Common myeloid progenitor, CD34-positive (primary cell): Measurements from ENCODE around the gene ST7.
"Not testable (repeated sequence)": the region's sequence is repeated elsewhere in the genome, so short reads cannot be mapped to it uniquely, and the experiment has no call there.

Source experiments
- CTCF ChIA-PET: fragments of 350-600 bp; sonication (Branson Sonifier 250); formaldehyde crosslinking; loops from one replicate; lab custom pipeline; 2021; ENCODE audit warnings: antibody characterized with exemption; lab: Charles Lee
- POLR2A ChIA-PET: fragments of 350-600 bp; sonication (Branson Sonifier 250); formaldehyde crosslinking; loops from one replicate; lab custom pipeline; 2021; ENCODE audit warnings: antibody characterized with exemption; lab: Charles Lee
- DNase-seq, 3 donors: peaks; one replicate each; pipeline versions ENCODE4 v3.0.0 to v3.0.0-alpha.2; 2013
- H3K27ac ChIP-seq, 2 experiments: 1 replicate in 1 of 2; 2 replicates in 1 of 2; pipeline ENCODE4 v1.7.0; 2013; ENCODE audit warnings: inconsistent platforms in 2 of 2, low read length in 2 of 2, mild to moderate bottlenecking in 2 of 2, low read depth in 1 of 2, moderate library complexity in 1 of 2; ENCODE audit not compliant: severe bottlenecking in 2 of 2, insufficient read depth in 1 of 2, poor library complexity in 1 of 2
- H3K27me3 ChIP-seq, 5 experiments: replicated peaks in 2 of 5; 1 replicate in 3 of 5; 2 replicates in 2 of 5; pipeline versions ENCODE4 v1.6.1 to v1.7.0; 2013; ENCODE audit warnings: low read length in 4 of 5, mild to moderate bottlenecking in 2 of 5, moderate library complexity in 2 of 5, inconsistent platforms in 1 of 5; ENCODE audit not compliant: insufficient read depth in 5 of 5, control insufficient read depth in 4 of 5
- H3K36me3 ChIP-seq, 4 experiments: 1 replicate in 2 of 4; 2 replicates in 2 of 4; pipeline versions ENCODE4 v1.6.1 to v1.7.0; 2013; ENCODE audit warnings: low read length in 3 of 4, control low read depth in 1 of 4, mild to moderate bottlenecking in 1 of 4; ENCODE audit not compliant: control insufficient read depth in 4 of 4, insufficient read depth in 4 of 4
- H3K4me1 ChIP-seq, 4 experiments: 1 replicate in 3 of 4; 2 replicates in 1 of 4; pipeline versions ENCODE4 v1.6.1 to v1.7.1; 2013; ENCODE audit warnings: low read length in 3 of 4, mild to moderate bottlenecking in 3 of 4, control low read depth in 1 of 4, inconsistent platforms in 1 of 4, moderate library complexity in 1 of 4; ENCODE audit not compliant: control insufficient read depth in 4 of 4, insufficient read depth in 4 of 4; ENCODE audit errors: control extremely low read depth in 1 of 4
- H3K4me3 ChIP-seq, 7 experiments: 1 replicate in 4 of 7; 2 replicates in 3 of 7; pipeline versions ENCODE4 v1.5.1 to v1.7.0; 2013; ENCODE audit warnings: mild to moderate bottlenecking in 7 of 7, low read length in 6 of 7, moderate library complexity in 6 of 7, inconsistent platforms in 2 of 7, low read depth in 2 of 7, control low read depth in 1 of 7; ENCODE audit not compliant: insufficient read depth in 4 of 7, control insufficient read depth in 1 of 7; ENCODE audit errors: extremely low read depth in 1 of 7
- H3K9me3 ChIP-seq, 5 experiments: 1 replicate in 4 of 5; 2 replicates in 1 of 5; pipeline versions ENCODE4 v1.6.1 to v1.7.1; 2013; ENCODE audit warnings: low read length in 4 of 5, mild to moderate bottlenecking in 2 of 5, inconsistent platforms in 1 of 5, low read depth in 1 of 5, moderate library complexity in 1 of 5; ENCODE audit not compliant: control insufficient read depth in 4 of 5, insufficient read depth in 2 of 5; ENCODE audit errors: control extremely low read depth in 1 of 5
- WGBS: methylation state at CpG from one replicate; pipeline ENCODE4 v1.1.5; 2013; ENCODE audit not compliant: insufficient coverage; 5-methylcytosine and 5-hydroxymethylcytosine counted together

The ST7 gene

DNA sequence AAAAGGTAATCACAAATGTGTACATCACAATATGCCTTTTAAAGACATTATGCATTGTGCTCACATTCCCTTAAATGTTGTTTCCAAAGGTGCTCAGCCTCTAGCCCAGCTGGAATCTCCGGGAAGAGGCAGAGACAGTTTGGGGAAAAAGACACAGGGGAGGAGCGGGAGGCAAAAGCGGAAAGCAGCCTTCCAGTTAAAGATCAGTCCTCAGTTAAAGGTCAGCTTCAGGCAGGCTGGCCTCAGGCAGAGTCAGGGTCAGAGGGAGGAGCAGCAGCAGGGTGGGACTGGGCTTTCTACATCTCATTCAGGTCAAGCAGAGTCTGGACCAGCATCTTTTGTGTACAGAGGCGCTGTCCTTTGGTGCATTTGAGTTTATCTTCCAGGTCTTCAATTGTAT, 18.6 kb downstream of the ST7 start:
- POLR2A ChIA-PET = no interaction called here
- Histone ChIP-seq H3K4me3 (no peak overlapping the region), H3K9me3 (no peaks in the 10 kb centered on the region), H3K27ac (peak overlapping the region in 1 of 2 experiments; percentile 58), H3K27me3 (no peaks in the 10 kb centered on the region), H3K36me3 (peaks cover 0 to 4% (median under 1%) of the 10 kb centered on the region in 4 experiments), H3K4me1 (peaks cover 0 to 19% (median 9%) of the 10 kb centered on the region in 4 experiments)
- CTCF ChIA-PET = interaction anchor here (0.6 to 4.6 kb wide), 10 partner anchors 10 to 591 kb away, joined by 3 to 22 read pairs (median 3); no protein-coding TSS in a partner anchor
- 96% methylated on average over 4 of the region's 4 CpGs for WGBS
- no peak for DNase-seq

- H3K36me3 ChIP-seq, POLR2A ChIA-PET, DNase-seq, H3K27ac ChIP-seq, H3K4me3 ChIP-seq, H3K9me3 ChIP-seq, H3K27me3 ChIP-seq, CTCF ChIA-PET: not testable (repeated sequence)
- peaks cover 0 to 12% (median 7%) of the 10 kb centered on the region in 4 experiments for H3K4me1 ChIP-seq
- 100% methylated on average over 2 of the region's 3 CpGs for WGBS
These were observed 21.7 kb downstream of the ST7 start for GRCh38 chr7:116975024-116975423.

- no CpG with 5 or more reads among the region's 1 CpG for WGBS
- no peaks in the 10 kb centered on the region for H3K27me3 ChIP-seq
- no peak overlapping the region for H3K27ac ChIP-seq
- CTCF ChIA-PET = interaction anchor here (1.6 kb wide), 1 partner anchor 146 kb away, joined by 3 read pairs; no protein-coding TSS in a partner anchor
- H3K4me3 ChIP-seq = no peak overlapping the region
- POLR2A ChIA-PET = no interaction called here
- no peaks in the 10 kb centered on the region for H3K9me3 ChIP-seq
- no peaks in the 10 kb centered on the region for H3K4me1 ChIP-seq
- H3K36me3 ChIP-seq = peaks cover 0 to 4% (median under 1%) of the 10 kb centered on the region in 4 experiments
- DNase-seq = no peak
These were observed 23.9 kb downstream of the ST7 start for GRCh38 chr7:116977172-116977571.

GRCh38 chr7:116978006-116978405, 24.7 kb downstream of the ST7 start:
- WGBS = no CpG with 5 or more reads among the region's 1 CpG
- Histone ChIP-seq H3K36me3 (peaks cover 0 to 4% (median 0%) of the 10 kb centered on the region in 4 experiments), H3K4me1 (no peaks in the 10 kb centered on the region), H3K4me3 (no peak overlapping the region), H3K9me3 (no peaks in the 10 kb centered on the region), H3K27ac (no peak overlapping the region), H3K27me3 (no peaks in the 10 kb centered on the region)
- POLR2A ChIA-PET = no interaction called here
- CTCF ChIA-PET = interaction anchor here (1.3 to 1.6 kb wide), 2 partner anchors 13 to 145 kb away, joined by 3 read pairs; no protein-coding TSS in a partner anchor
- DNase-seq = no peak

DNA sequence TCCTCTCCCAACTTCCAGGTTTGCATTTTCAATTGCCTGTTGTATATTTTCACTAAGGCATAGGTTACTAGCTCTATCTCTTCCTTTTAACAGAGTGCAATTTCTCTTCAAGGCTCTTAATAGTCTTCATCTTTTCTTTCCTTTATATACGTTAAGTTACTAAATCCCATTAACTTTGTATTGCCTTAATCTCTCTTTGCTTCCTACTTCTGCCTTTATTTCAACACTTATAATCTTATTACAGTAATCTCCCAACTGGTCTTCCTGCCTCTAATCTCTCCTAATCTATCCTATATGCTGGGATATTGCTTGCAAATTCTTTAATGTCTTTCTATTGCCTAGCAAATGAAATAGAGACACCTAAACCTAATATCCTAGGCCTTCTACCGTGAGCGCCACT, 26.1 kb downstream of the ST7 start:
- Histone ChIP-seq H3K4me3 (no peak overlapping the region), H3K9me3 (no peaks in the 10 kb centered on the region), H3K27me3 (no peaks in the 10 kb centered on the region), H3K27ac (no peak overlapping the region), H3K36me3 (peaks cover 0 to 4% (median 0%) of the 10 kb centered on the region in 4 experiments), H3K4me1 (no peaks in the 10 kb centered on the region)
- no peak for DNase-seq
- WGBS = 94% methylated on average over 1 of the region's 3 CpGs
- ChIA-PET CTCF (interaction anchor here (0.7 to 1.0 kb wide), 2 partner anchors 21 to 89 kb away, joined by 3 to 4 read pairs; no protein-coding TSS in a partner anchor), POLR2A (no interaction called here)

DNA sequence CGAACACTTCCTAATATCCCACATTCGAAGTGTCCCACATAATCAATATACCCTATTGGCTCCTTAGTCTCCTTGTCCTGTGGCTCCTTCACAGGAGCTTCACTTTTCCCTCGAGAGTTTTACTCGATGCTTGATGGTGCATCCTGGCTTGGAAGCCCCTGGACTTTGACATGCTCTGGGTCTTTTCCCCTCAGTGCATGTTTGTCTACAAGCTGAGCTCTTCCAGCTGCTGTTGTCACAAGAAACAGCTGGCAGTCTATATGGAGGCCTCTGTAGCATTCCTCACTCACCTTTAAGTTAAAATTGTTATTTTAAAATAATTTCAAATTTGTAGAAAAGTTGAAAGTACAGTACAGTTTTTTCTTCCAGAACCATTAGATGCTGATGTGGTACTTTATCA, 27.1 kb downstream of the ST7 start:
- H3K9me3 ChIP-seq = no peaks in the 10 kb centered on the region
- peaks cover 0 to 4% (median 0%) of the 10 kb centered on the region in 4 experiments for H3K36me3 ChIP-seq
- no peak overlapping the region for H3K4me3 ChIP-seq
- no peak overlapping the region for H3K27ac ChIP-seq
- CTCF ChIA-PET = interaction anchor here (1.0 to 13.0 kb wide), 3 partner anchors 9 to 142 kb away, joined by 3 to 278 read pairs (median 4); no protein-coding TSS in a partner anchor
- DNase-seq = no peak
- no peaks in the 10 kb centered on the region for H3K4me1 ChIP-seq
- no peaks in the 10 kb centered on the region for H3K27me3 ChIP-seq
- POLR2A ChIA-PET = no interaction called here
- 94% methylated on average over 4 of the region's 4 CpGs for WGBS

DNA sequence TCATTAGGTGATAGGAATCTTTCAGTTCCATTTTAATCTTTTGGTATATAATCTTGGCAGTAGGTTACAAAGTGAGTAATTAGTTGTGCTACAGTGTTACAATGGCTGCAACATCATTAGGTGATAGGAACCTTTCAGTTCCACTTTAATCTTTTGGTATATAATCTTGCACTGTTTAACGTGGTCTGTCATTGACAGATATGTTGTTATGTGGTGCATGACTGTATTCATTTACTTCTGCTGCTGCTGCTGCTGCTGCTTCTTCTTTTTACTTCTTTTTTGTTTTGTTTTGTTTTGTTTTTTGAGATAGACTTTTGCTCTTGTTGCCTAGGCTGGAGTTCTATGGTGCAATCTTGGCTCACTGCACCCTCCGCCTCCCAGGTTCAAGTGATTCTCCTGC, 28.6 kb downstream of the ST7 start:
- POLR2A ChIA-PET = no interaction called here
- WGBS = 100% methylated on average over 1 of the region's 2 CpGs

More for the DNA sequence above, 28.6 kb downstream of the ST7 start:
- CTCF ChIA-PET = interaction anchor here (1.1 to 13.0 kb wide), 4 partner anchors 9 to 140 kb away, joined by 3 to 278 read pairs (median 6); no protein-coding TSS in a partner anchor
- no peaks in the 10 kb centered on the region for H3K4me1 ChIP-seq
- DNase-seq = peak in 2 of 3 donors; percentile 16 to 40
- no peaks in the 10 kb centered on the region for H3K9me3 ChIP-seq
- H3K36me3 ChIP-seq = no peaks in the 10 kb centered on the region
- H3K27ac ChIP-seq = no peak overlapping the region
- no peaks in the 10 kb centered on the region for H3K27me3 ChIP-seq
- H3K4me3 ChIP-seq = no peak overlapping the region
